Chondrocyte (in vitro differentiated cells): Measurements from ENCODE around the gene DDAH1. TPM values are rescaled to one million over a fixed set of nuclear protein-coding genes. Genes with fewer than 3 reads are reported as not detected.
A peak's percentile ranks its signal among the peaks of the same experiment; 100 is the strongest.

ENCODE experiments used
- DNase-seq: peaks from one replicate; pipeline ENCODE4 v3.0.0; 2021; ENCODE audit warnings: mixed read lengths, low spot score
- H3K27ac Mint-ChIP-seq: one replicate; pipeline ENCODE4 v1.8.0; 2021; ENCODE audit warnings: mild to moderate bottlenecking, moderate library complexity, mixed read lengths; ENCODE audit not compliant: unreplicated experiment
- H3K27me3 Mint-ChIP-seq: 2 replicates; pipeline ENCODE4 v1.8.0; 2021; ENCODE audit warnings: low read depth, mixed read lengths
- H3K36me3 Mint-ChIP-seq: 2 replicates; pipeline ENCODE4 v1.8.0; 2021; ENCODE audit warnings: low read depth, mixed read lengths
- H3K4me1 Mint-ChIP-seq: 2 replicates; pipeline ENCODE4 v1.8.0; 2021; ENCODE audit warnings: low read depth, mild to moderate bottlenecking, mixed read lengths
- H3K4me3 Mint-ChIP-seq: one replicate; pipeline ENCODE4 v1.8.0; 2021; ENCODE audit warnings: mild to moderate bottlenecking, moderate library complexity, mixed read lengths; ENCODE audit not compliant: unreplicated experiment
- H3K9me3 Mint-ChIP-seq: 2 replicates; pipeline ENCODE4 v1.8.0; 2021; ENCODE audit warnings: low read depth, mixed read lengths
- total RNA-seq: library from RNA; stranded (reverse); gene quantifications from 3 replicates; pipeline ENCODE4 v1.2.1, GENCODE V29; 2021
- TF ChIP-seq, protein P1 (sequence below): fragments of 200-600 bp; sonication (generic); IDR thresholded peaks from 2 replicates; pipeline ENCODE4 v1.5.0; 2021; ENCODE audit warnings: antibody characterized with exemption, mild to moderate bottlenecking, moderate library complexity

Gene DDAH1
- total RNA-seq, 1 donor from 2014 or later, result 91.8 TPM

DNA sequence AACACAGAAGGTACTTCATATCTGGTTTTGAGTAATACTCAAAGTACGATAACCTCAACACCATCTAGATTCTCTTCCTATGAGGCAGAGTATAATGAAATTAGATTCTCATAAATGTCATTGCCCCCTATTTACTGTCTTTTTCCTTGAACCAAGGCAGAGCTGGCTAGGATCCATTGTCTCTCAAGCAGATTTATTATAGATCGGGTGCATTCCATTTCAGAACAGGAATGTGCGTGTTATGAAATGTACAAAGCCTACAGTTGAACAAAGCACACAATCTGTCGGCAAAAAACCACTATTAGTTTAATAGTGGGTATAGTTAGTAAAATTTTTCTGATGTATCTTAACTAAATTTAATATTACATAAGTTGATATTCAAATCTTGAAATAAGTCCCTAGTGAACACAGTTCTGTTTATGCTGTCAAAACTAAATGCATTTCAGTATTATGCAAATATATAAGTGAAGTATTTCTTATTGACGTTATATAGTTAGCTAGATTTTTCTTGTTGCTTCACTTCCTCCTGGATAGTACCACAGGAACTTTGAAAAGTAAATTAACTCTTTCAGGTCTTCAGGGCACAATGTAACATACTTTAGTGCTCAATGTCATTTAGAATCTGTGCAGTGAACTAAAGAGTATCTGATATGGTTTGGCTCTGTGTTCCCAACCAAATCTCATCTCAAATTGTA lies 92.1 kb downstream of the DDAH1 start:
- Mint-ChIP-seq H3K27ac (peak overlapping the region; percentile 71), H3K4me1 (peaks cover 90% of the 10 kb centered on the region), H3K27me3 (no peaks in the 10 kb centered on the region), H3K36me3 (peaks cover 2% of the 10 kb centered on the region), H3K4me3 (no peak overlapping the region), H3K9me3 (no peaks in the 10 kb centered on the region)
- TF ChIP-seq, protein P1, sequence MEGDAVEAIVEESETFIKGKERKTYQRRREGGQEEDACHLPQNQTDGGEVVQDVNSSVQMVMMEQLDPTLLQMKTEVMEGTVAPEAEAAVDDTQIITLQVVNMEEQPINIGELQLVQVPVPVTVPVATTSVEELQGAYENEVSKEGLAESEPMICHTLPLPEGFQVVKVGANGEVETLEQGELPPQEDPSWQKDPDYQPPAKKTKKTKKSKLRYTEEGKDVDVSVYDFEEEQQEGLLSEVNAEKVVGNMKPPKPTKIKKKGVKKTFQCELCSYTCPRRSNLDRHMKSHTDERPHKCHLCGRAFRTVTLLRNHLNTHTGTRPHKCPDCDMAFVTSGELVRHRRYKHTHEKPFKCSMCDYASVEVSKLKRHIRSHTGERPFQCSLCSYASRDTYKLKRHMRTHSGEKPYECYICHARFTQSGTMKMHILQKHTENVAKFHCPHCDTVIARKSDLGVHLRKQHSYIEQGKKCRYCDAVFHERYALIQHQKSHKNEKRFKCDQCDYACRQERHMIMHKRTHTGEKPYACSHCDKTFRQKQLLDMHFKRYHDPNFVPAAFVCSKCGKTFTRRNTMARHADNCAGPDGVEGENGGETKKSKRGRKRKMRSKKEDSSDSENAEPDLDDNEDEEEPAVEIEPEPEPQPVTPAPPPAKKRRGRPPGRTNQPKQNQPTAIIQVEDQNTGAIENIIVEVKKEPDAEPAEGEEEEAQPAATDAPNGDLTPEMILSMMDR, result no peak
- DNase-seq, result no peak

DNA sequence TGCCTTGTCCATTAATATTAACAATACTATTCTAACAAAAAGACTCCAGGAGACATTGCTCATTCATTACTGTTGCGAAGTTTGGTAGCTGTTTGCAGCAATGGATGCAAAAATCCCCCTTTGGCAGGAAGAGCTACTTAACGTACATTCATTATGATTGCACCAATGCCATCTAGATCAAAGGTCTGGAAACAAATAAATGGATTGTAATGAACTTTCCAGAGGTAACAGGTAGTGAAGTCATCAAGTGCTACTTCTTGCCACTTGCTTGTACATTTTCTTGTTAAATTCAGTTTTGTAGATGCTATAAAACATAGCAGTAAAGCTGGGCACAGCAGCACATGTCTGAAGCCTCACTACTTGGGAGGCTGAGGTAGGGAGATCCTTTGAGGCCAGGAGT lies 93.9 kb downstream of the DDAH1 start:
- H3K27me3 Mint-ChIP-seq, result no peaks in the 10 kb centered on the region
- H3K4me1 Mint-ChIP-seq, result peaks cover 93% of the 10 kb centered on the region
- no peaks in the 10 kb centered on the region for H3K9me3 Mint-ChIP-seq
- no peak for DNase-seq
- TF ChIP-seq, protein P1, result no peak
- no peak overlapping the region for H3K4me3 Mint-ChIP-seq
- peaks cover 2% of the 10 kb centered on the region for H3K36me3 Mint-ChIP-seq
- H3K27ac Mint-ChIP-seq, result no peak overlapping the region

DNA sequence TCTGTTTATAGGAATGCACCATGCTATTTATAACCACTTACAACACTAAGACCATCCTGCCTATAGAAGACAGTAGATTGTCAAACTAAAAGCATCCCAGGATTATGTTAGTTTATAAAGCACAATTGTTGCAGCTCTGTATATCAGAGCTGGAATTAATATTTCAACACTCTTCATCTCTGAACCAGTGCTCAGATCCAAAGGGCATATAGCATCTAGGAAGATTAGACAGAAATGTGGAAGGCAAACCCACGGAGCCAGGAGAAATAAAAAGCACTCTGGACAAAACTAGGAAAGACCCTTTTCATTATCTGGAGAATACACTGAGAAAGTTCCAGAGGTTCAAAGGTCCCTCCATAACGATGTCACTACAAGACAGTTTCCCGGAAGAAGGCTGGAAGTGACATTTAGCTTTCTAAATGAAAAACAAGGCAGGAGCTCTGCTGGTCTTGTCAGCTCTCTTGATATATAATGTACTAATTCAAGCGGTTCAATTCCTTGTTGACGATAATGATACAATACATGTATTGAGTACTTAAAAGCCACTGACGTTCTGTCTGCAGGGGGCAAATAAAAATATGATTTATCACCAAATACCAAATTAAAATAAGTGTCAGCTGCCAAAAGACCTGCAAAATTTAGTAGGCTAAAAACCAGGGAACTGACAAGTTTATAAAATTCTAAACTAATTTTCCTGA lies 96.7 kb downstream of the DDAH1 start:
- TF ChIP-seq, protein P1, result no peak
- H3K27me3 Mint-ChIP-seq, result no peaks in the 10 kb centered on the region
- peaks cover 94% of the 10 kb centered on the region for H3K4me1 Mint-ChIP-seq
- H3K27ac Mint-ChIP-seq, result peak overlapping the region; percentile 0
- H3K4me3 Mint-ChIP-seq, result no peak overlapping the region
- DNase-seq, result no peak
- no peaks in the 10 kb centered on the region for H3K9me3 Mint-ChIP-seq
- H3K36me3 Mint-ChIP-seq, result peaks cover 2% of the 10 kb centered on the region

- no peaks in the 10 kb centered on the region for H3K27me3 Mint-ChIP-seq
- TF ChIP-seq, protein P1, result no peak
- H3K4me1 Mint-ChIP-seq, result peaks cover 95% of the 10 kb centered on the region
- H3K4me3 Mint-ChIP-seq, result no peak overlapping the region
- peak overlapping the region; percentile 88 for H3K27ac Mint-ChIP-seq
- H3K9me3 Mint-ChIP-seq, result no peaks in the 10 kb centered on the region
- no peak for DNase-seq
- H3K36me3 Mint-ChIP-seq, result peaks cover 2% of the 10 kb centered on the region
Measured at GRCh38 chr1:85366391-85367170, 98.4 kb downstream of the DDAH1 start.

DNA sequence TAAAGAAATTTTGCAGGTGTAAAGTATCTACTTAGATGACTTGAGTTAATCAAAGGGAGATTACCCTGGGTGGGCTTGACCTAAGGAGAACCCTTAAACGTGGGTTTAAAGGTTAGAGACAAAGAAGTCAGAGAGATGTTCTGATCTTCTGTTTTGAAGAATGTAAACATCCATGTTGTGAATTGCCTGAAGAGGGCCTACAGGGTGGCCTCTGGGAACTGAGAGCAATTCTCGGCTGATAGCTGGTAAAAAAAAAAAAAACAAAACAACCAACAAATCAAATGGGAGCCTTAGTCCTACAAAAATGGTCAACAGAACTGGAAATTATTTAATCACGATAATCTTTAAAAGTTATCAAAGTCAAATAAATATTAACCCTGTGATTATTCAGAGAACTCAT lies 99.1 kb downstream of the DDAH1 start:
- peaks cover 2% of the 10 kb centered on the region for H3K36me3 Mint-ChIP-seq
- no peak for DNase-seq
- no peaks in the 10 kb centered on the region for H3K9me3 Mint-ChIP-seq
- H3K4me1 Mint-ChIP-seq, result peaks cover 95% of the 10 kb centered on the region
- TF ChIP-seq, protein P1, result no peak
- H3K27ac Mint-ChIP-seq, result peak overlapping the region; percentile 88
- H3K27me3 Mint-ChIP-seq, result no peaks in the 10 kb centered on the region
- no peak overlapping the region for H3K4me3 Mint-ChIP-seq
